ENCODE measurements around the gene MOCOS.

The MOCOS gene

DNA sequence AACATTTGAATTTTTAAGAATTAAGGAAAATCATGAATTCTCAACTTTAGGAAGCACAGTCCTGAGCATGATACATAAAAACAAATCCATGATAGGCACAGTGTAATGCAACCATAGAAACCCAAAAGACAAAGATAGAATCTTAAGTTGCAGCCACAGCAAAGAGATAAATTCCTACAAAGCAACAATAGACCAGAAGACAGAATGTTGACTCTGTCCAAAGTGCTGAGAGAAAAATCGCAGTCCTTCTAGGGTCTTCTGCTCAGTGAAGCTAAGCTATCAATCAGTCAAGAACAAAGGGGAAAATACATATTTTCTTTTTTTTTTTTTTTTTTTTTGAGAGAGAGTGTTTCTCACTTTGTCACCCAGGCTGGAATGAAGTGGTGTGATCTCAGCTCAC, 88.3 kb downstream of the MOCOS start:
- no peak for DNase-seq

DNA sequence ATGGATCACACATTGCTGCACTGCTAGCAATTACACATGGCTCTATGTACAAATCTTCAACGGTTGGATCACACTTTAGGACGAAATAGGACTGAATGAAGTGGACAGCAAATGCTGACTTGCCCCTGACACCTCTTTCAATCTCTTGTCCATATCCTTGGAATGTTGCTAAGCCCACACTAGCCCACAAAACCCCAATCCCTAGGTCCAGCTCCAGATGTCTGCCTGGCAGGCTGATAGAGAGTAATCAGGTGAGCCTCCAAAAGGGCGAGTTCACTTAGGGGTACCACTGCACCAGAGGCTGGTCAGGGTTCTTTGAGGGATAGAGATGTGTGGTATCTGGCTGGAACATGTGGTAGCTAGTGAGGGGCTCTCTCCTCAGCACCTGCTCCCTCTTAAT, 91.7 kb downstream of the MOCOS start:
- DNase-seq = no peak

DNA sequence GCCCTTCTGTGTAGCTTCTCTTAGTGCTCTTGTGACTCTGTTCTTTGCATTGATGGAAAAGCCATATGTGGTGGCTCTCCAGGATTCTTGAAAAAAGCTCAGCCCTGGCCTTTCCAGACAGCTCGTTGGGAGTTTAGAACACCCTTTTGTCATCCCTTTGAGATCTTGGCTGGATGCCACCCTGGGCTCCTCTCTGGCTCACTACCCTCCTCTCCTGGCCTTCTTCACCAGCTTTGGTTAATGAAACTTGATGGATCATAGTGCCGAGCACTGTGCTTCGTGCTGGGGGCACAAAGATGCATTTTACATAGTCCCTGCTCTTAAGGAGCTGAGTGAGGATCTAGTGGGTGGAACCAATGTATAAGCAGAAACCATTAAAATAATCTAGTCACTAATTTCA, 94.6 kb downstream of the MOCOS start:
- no peak for DNase-seq

GRCh38 chr18:36283448-36283847, 96.2 kb downstream of the MOCOS start:
- no peak for DNase-seq

GRCh38 chr18:36284268-36284667, 97.0 kb downstream of the MOCOS start:
- no peak for DNase-seq

DNA sequence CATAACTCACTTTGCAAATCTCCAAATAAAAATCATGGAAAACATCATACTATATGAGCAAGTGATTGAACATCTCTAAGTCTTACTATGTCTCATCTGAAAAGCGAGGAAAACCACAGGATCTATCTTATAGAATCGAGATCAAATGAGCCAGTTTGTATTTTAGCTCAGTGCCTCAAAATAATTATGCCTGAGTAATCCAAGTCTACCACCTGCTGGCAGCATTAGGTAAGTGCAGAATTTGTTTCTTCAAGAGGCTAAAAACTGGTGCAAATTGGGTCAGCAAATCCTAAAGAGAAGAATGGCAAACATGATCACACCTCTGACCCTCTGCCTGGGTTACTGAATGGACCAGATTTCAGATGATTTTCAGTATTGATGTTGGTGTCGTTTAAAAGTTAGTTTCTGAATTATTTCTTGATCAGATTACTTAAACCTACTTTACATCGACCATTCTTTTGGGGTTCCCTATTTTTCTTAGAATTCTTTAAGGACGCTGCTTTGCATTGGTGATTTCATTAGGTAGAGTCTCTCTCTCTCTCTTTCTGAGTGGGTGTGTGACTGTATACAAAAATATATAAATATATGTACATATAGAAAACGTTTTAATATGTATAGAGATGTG, 97.5 kb downstream of the MOCOS start:
- DNase-seq = peak; percentile 44

DNA sequence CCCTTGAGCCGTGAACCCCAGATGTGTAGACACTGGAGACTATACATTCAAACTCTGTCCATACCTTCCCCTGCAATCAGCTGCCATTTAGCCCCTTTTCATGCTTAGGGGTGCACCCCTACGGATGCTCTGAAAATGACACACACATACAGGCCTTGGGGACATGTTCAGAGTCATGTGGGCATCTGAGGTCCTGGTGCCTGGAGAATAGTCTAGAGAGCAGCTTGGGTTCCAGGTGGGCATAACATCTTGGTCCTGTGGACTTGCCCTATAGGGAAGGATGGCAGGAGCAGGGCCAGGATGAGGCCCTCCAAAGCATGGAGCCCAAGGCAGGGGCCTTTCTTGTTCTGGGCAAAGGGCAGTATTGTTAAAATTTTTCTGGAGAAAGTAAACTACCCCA, 100.4 kb downstream of the MOCOS start:
- DNase-seq = no peak

- DNase-seq = no peak
Measured at GRCh38 chr18:36288689-36289088, 101.4 kb downstream of the MOCOS start.

DNA sequence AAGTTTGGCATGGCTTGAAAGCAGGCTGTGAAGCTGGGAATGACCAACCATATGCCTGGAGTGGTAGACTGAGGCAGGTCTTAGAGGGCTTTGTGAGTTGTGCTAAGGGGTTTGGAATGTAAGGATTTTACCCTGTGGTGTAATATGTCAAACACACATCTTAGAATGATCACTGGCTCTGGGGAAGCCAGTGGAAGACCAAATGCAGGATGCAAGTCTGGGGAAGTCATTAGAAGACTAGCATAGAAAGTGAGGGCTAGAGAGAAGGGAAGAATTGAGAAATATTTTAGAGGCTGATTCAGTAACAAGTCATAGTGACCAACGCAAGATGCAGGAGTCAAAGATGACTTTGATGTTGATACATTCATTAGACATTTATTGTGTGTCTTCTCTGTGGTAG, 106.7 kb downstream of the MOCOS start:
- DNase-seq = no peak

DNA sequence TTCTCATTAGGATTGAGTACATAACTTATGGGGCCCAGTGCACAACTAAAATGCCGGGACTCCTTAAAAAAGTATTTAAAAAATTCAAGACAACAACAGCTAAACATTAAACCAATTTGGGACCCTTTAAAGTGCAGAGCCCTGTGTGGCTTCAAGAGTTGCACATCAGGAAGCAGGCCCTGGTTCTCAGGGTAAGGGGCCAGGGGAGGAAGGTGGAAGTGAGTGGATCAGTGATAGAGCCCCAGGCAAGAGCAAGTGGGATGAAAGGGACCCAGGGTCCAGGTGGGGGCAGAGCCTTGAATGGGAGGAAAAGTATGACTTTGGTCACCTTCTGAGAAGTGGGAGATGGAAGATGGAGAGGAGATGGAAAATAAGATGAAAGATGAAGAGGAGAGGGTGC, 107.9 kb downstream of the MOCOS start:
- DNase-seq = no peak

DNA sequence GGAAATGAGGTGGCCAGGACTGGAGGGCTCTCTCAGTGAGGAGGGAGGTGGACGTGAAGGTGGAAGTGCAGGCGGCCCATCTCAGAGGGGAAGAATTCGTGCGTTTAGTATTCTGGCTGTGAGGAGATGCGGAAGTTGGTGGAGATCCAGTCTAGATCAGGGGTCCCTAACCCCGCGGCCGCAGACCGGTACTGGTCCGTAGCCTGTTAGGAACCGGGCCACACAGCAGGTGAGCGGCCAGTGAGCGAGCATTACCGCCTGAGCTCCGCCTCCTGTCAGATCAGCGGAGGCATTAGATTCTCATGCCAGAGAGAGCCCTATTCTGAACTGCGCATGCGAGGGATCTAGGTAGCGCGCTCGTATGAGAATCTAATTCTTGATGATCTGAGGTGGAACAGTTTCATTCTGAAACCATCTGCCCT, 108.6 kb downstream of the MOCOS start:
- no peak for DNase-seq

DNA sequence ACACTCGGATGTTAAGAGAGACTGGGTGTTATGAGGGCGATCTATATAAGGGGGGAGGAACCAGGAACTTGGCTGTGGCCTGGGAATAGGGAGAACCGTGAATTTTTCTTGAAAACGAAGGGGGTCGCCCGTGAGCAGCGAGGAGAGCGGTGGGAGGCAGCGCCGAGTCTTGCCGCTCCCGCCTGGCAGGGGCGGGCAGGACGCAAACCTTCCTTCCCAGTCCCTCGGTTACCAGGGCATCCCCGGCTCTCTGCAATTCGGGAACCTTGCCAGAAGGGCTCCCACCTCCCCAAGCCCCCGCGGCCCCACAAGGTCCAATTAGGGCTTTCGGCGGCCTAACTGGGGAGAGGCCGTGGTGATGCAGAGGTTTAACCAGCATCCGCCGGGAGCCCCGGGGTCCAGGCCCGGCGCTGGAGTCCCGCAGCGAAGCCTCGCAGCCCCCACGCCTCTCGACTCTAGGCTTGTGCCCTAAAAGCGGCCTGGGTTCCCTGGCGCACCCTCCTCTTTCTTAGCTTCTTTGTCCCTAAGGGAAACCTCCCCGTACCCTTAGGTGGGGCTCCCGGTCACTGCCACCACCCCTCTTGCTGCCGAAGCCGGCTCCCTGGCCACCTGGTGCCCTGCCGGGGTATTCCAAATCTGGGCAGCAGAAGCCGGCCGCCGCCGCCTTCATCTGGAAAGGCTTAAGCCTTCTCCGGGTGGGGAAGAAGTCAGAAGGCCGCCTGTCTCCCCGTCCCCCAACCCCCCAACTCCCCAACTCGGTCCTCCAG, 109.5 kb downstream of the MOCOS start:
- DNase-seq = peak; percentile 44

GRCh38 chr18:36297417-36298125, 110.3 kb downstream of the MOCOS start, which contains the start of gene FHOD3:
Gene FHOD3 (plus strand): TSS chr18:36297713. CDS start chr18:36297836, 123 bp downstream.
- DNase-seq = peak; percentile 34

GRCh38 chr18:36298126-36298741, 110.9 kb downstream of the MOCOS start:
- DNase-seq = no peak

DNA sequence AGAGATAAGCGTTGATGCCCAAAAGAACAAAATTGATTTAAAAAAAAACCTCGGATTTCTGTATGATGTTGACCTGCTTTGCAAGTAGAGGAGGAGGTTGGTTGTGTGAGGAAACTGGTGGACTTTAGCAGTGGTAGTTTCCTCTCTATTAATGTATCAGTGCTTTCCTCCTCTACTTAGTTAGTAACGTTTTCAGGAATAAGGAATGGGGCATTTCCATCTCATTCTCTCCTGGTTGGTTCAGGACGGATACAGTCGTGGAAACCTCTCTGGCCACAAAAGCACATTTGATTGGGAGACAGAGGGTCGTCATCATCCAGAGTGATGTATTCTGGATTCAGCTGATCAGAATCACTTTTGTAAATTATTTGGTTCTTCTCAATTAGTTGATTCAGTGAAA, 111.7 kb downstream of the MOCOS start:
- DNase-seq = no peak

DNA sequence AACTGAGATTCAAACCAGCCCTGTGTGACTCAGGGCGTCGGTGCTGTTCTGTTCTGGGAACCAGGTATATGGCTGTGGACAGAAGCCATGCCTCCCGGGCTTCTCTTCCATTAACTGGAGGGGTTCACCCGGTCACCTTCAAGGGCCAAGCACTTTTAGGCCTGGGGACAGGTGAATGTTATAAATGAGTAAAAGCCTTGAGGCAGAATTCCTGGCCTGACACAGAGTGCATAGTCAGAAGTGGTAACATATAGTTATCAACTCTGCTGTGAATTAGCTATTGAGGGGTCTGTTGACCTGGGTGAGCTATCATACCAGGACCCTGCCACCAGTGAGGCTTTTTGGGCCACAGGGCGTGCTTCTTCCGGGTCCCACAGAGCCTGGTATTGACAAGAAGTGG, 112.9 kb downstream of the MOCOS start:
- DNase-seq = no peak

- no peak for DNase-seq
Measured at GRCh38 chr18:36301884-36302283, 114.6 kb downstream of the MOCOS start.

DNA sequence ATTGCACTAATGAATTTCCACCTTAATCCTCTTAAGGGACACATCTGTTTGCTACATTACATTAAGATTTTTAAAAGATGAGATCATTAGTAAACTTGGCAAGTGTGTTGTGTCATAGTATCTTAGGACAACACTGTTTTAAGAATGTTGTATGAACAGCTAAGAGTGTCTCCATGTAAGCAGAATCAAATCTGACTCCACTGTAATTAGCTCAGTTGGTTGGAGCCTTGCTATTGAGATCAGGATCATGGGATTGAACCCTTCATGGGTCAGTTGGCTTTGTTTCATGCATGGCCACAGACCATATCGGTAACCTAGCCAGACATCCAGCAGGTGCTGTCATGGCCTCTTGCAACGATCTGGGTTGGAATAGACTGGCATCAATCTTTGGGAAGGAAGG, 115.4 kb downstream of the MOCOS start:
- DNase-seq = no peak

- no peak for DNase-seq
Measured at GRCh38 chr18:36303211-36303844, 116.0 kb downstream of the MOCOS start.

GRCh38 chr18:36304723-36305122, 117.4 kb downstream of the MOCOS start:
- no peak for DNase-seq

- no peak for DNase-seq
Measured at GRCh38 chr18:36305375-36305774, 118.1 kb downstream of the MOCOS start.

GRCh38 chr18:36307513-36307912, 120.2 kb downstream of the MOCOS start:
- no peak for DNase-seq

All from stimulated activated CD8-positive, alpha-beta memory T cell treated with anti-CD3 and anti-CD28 coated beads, Interleukin-4, amount 100 ng/mL, for 48 hours (primary cell).